ENCODE results near the gene AFF3. TPM values are rescaled to one million over a fixed set of nuclear protein-coding genes. Genes with fewer than 3 reads are reported as not detected.
A peak's percentile ranks its signal among the peaks of the same experiment; 100 is the strongest.

The AFF3 gene
- total and polyA plus RNA-seq, 10 donors, result 6.0 to 92.2 (median 64.0) TPM

DNA sequence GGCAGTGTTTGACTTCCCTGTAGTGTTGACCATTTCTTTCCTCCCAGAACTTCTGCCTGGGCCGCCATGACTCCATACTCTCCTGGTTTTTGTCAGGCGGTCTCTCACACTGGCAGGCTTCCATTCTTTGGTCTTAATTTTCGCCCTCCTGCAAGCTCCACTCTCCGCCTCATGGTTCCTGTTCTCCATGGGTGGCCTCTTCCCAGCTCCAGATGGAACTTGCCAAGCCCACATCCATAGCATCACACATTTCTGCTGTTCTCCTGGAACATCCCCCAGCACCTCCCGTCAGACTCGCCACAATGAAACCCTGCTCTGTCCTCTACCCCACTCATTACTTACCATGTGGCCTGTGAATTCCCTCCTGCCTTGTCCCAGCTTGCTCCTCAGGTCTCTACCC lies 896 bp upstream of the AFF3 start:
- H3K9me3 ChIP-seq, result no peaks in the 10 kb centered on the region
- H3K36me3 ChIP-seq, result no peaks in the 10 kb centered on the region
- intact Hi-C loops (cut with DNase I; ENCODE audit: low total_unique reads), result no loop called here
- H3K27ac ChIP-seq, result peak overlapping the region in 4 of 8 donors; percentile 66 to 91 (median 82)
- no peaks in the 10 kb centered on the region for H3K27me3 ChIP-seq (replicated peaks in 1 of 7)
- 88 to 98% (median 93%) methylated on average over 6 of the region's 6 CpGs for WGBS, 5 donors
- TF ChIP-seq POLR2A (IDR thresholded peaks at IDR 0.05), result no peak
- TF ChIP-seq CTCF (IDR thresholded peaks at IDR 0.05 in 8 of 11, conservative IDR thresholded peaks at IDR 0.05 in 3 of 11), result no peak
- no peak for TF ChIP-seq POLR2AphosphoS5 (IDR thresholded peaks at IDR 0.05)
- H3K4me1 ChIP-seq, result peaks cover 0 to 49% (median 8%) of the 10 kb centered on the region in 6 donors
- H3K4me3 ChIP-seq, result no peak overlapping the region
- no peak for DNase-seq

- no peak for DNase-seq
- H3K27ac ChIP-seq, result peak overlapping the region in 7 of 8 donors; percentile 16 to 91 (median 66)
These were observed 484 bp downstream of the AFF3 start for GRCh38 chr2:100141906-100142305.

DNA sequence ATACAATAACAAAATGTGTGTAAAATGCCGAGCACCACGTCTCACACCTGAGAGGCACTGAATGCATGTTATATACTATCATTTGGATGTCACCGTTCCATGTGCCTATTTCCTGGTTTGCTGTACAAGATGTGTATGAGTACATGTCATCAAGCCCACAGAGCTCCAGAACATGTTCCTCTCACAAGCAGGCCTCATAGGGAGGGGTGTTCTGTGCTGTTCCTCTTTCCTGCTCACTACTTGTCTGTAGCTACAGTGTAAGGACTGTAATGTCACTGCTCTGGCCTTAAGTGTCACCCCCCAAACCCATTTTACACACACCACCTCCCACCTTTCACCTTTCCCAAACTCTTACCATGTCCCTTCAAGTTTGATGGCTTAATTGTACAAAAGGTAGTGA lies 1.8 kb downstream of the AFF3 start:
- TF ChIP-seq POLR2A (IDR thresholded peaks at IDR 0.05) (peak in 1 of 3 donors; percentile 42), POLR2AphosphoS5 (IDR thresholded peaks at IDR 0.05) (peak in 1 of 3 donors; percentile 86), CTCF (IDR thresholded peaks at IDR 0.05 in 8 of 11, conservative IDR thresholded peaks at IDR 0.05 in 3 of 11) (no peak)
- WGBS, 5 donors, result 48 to 67% (median 54%) methylated on average over 3 of the region's 3 CpGs
- peaks cover 0 to 5% (median 0%) of the 10 kb centered on the region in 6 donors for H3K36me3 ChIP-seq
- peak overlapping the region; percentile 32 to 80 (median 46) for H3K4me3 ChIP-seq
- peak overlapping the region in 5 of 8 donors; percentile 14 to 91 (median 80) for H3K27ac ChIP-seq
- intact Hi-C loops (cut with DNase I; ENCODE audit: low total_unique reads), result no loop called here
- no peak for DNase-seq
- H3K9me3 ChIP-seq, result no peaks in the 10 kb centered on the region
- H3K4me1 ChIP-seq, result peaks cover 0 to 76% (median 29%) of the 10 kb centered on the region in 6 donors
- no peaks in the 10 kb centered on the region for H3K27me3 ChIP-seq (replicated peaks in 1 of 7)

More at GRCh38 chr2:100141906-100142305, 484 bp downstream of the AFF3 start:
- no peak for TF ChIP-seq CTCF (IDR thresholded peaks at IDR 0.05 in 8 of 11, conservative IDR thresholded peaks at IDR 0.05 in 3 of 11)
- TF ChIP-seq POLR2AphosphoS5 (IDR thresholded peaks at IDR 0.05), result no peak
- TF ChIP-seq POLR2A (IDR thresholded peaks at IDR 0.05), result no peak
- no peaks in the 10 kb centered on the region for H3K27me3 ChIP-seq (replicated peaks in 1 of 7)
- intact Hi-C loops (cut with DNase I; ENCODE audit: low total_unique reads), result no loop called here
- peak overlapping the region; percentile 32 to 80 (median 46) for H3K4me3 ChIP-seq
- no peaks in the 10 kb centered on the region for H3K9me3 ChIP-seq
- peaks cover 0 to 5% (median 0%) of the 10 kb centered on the region in 6 donors for H3K36me3 ChIP-seq
- peaks cover 0 to 63% (median 22%) of the 10 kb centered on the region in 6 donors for H3K4me1 ChIP-seq
- WGBS, 5 donors, result 32 to 57% (median 52%) methylated on average over 3 of the region's 3 CpGs

GRCh38 chr2:100137866-100138570 lies 4.4 kb downstream of the AFF3 start:
- H3K9me3 ChIP-seq, result no peaks in the 10 kb centered on the region
- no peak for TF ChIP-seq POLR2AphosphoS5 (IDR thresholded peaks at IDR 0.05)
- TF ChIP-seq CTCF (IDR thresholded peaks at IDR 0.05 in 8 of 11, conservative IDR thresholded peaks at IDR 0.05 in 3 of 11), result no peak
- no peak for TF ChIP-seq POLR2A (IDR thresholded peaks at IDR 0.05)
- DNase-seq, result no peak
- peaks cover 0 to 72% (median 26%) of the 10 kb centered on the region in 6 donors for H3K4me1 ChIP-seq
- 25 to 52% (median 31%) methylated on average over 5 of the region's 5 CpGs for WGBS, 5 donors
- H3K27ac ChIP-seq, result peak overlapping the region in 1 of 8 donors; percentile 45
- H3K4me3 ChIP-seq, result peak overlapping the region in 1 of 8 donors; percentile 80
- H3K27me3 ChIP-seq (replicated peaks in 1 of 7), result no peaks in the 10 kb centered on the region
- intact Hi-C loops (cut with DNase I; ENCODE audit: low total_unique reads), result no loop called here
- peaks cover 0 to 5% (median 0%) of the 10 kb centered on the region in 6 donors for H3K36me3 ChIP-seq

All from spleen (tissue), 11 donors.